Panc1 (cell line): ENCODE results near the gene OGG1. TPM values are rescaled to one million over a fixed set of nuclear protein-coding genes. Genes with fewer than 3 reads are reported as not detected.

ENCODE experiments used
- ATAC-seq: fragments of 200-7000 bp; cut with Tn5 transposase; 2 replicates; pipeline ENCODE4 v1.9.1; 2020; ENCODE audit warnings: mild to moderate bottlenecking, moderate library complexity
- BruUV-seq: library from RNA; stranded (reverse); fragments of 400-500 nt; replicated peaks from 2 replicates; lab custom pipeline; 2021; lab: Mats Ljungman, UMichigan
- CTCF ChIA-PET: fragments of 300-600 bp; sonication (Branson Sonifier 250); formaldehyde crosslinking; loops from one replicate; lab custom pipeline; 2022; ENCODE audit warnings: antibody characterized with exemption; lab: Charles Lee
- POLR2A ChIA-PET: fragments of 300-600 bp; sonication (Branson Sonifier 250); formaldehyde crosslinking; loops from one replicate; lab custom pipeline; 2022; ENCODE audit warnings: antibody characterized with exemption; lab: Charles Lee
- DNase-seq: peaks from one replicate; pipeline ENCODE4 v3.0.0-alpha.2; 2010; ENCODE audit warnings: low read depth, low spot score
- H3K27ac ChIP-seq: 2 replicates; pipeline ENCODE4 v1.5.1; 2011; ENCODE audit warnings: mild to moderate bottlenecking, low read length, inconsistent platforms
- H3K27me3 ChIP-seq: fragments of 200-500 bp; sonication (Bioruptor generic); 2 replicates; pipeline ENCODE4 v1.6.0; 2014; ENCODE audit warnings: low read length, inconsistent platforms; ENCODE audit not compliant: control insufficient read depth, insufficient read depth
- H3K36me3 ChIP-seq: fragments of 200-500 bp; sonication (Bioruptor generic); 2 replicates; pipeline ENCODE4 v1.5.1; 2014; ENCODE audit warnings: inconsistent platforms, mild to moderate bottlenecking, low read length, moderate library complexity; ENCODE audit not compliant: control insufficient read depth, insufficient read depth
- H3K4me1 ChIP-seq: 2 replicates; pipeline ENCODE4 v1.5.1; 2011; ENCODE audit warnings: inconsistent platforms, mild to moderate bottlenecking, low read length, moderate library complexity; ENCODE audit not compliant: control insufficient read depth, insufficient read depth
- H3K4me3 ChIP-seq, 2 experiments: 2 replicates each; pipeline ENCODE4 v1.5.1; 2011 to 2012; ENCODE audit warnings: low read depth in 2 of 2, low read length in 2 of 2, mild to moderate bottlenecking in 2 of 2, inconsistent platforms in 1 of 2, moderate library complexity in 1 of 2
- H3K9me3 ChIP-seq: fragments of 200-500 bp; sonication (Bioruptor generic); 2 replicates; pipeline ENCODE4 v1.5.1; 2014; ENCODE audit warnings: low read depth, mild to moderate bottlenecking, inconsistent platforms, low read length, moderate library complexity; ENCODE audit not compliant: control insufficient read depth, insufficient read depth
- CTCF ChIP-seq: fragments of 450-650 bp; IDR thresholded peaks from 2 replicates; pipeline ENCODE4 v1.5.1; 2017; ENCODE audit warnings: mild to moderate bottlenecking
- POLR2AphosphoS5 ChIP-seq: IDR thresholded peaks from 2 replicates; pipeline ENCODE4 v1.6.1; 2012; ENCODE audit warnings: mild to moderate bottlenecking, low read depth, low read length, moderate library complexity
- REST ChIP-seq, 2 experiments: IDR thresholded peaks; 2 replicates each; pipeline ENCODE4 v1.6.1; 2011 to 2012; ENCODE audit warnings: low read depth in 2 of 2, control low read depth in 1 of 2, low read length in 1 of 2, mild to moderate bottlenecking in 1 of 2, moderate library complexity in 1 of 2; ENCODE audit not compliant: insufficient read depth in 1 of 2
- SIN3A ChIP-seq: IDR thresholded peaks from 2 replicates; pipeline ENCODE4 v1.6.1; 2012; ENCODE audit warnings: low read depth, mild to moderate bottlenecking, low read length, moderate library complexity, borderline replicate concordance; ENCODE audit not compliant: insufficient read depth
- TCF7L2 ChIP-seq: IDR thresholded peaks from 2 replicates; pipeline ENCODE4 v1.6.1; 2011; ENCODE audit warnings: mild to moderate bottlenecking, low read depth, low read length, inconsistent platforms
- in situ Hi-C: cut with HindIII; loops from 2 replicates; pipeline ENCODE4 v1.10.0; 2016; ENCODE audit warnings: low sequenced_read_pairs, low pct_unique_long_range_greater_than_20kb
- intact Hi-C: fragments of 100-400 bp; cut with micrococcal nuclease; formaldehyde crosslinking; loops from one replicate; pipeline ENCODE4 v1.10.0; 2022; ENCODE audit not compliant: unreplicated experiment
- total RNA-seq: library from RNA; stranded (reverse); gene quantifications from one replicate; pipeline ENCODE4 v1.2.1, GENCODE V29; 2021; ENCODE audit not compliant: unreplicated experiment

OGG1 gene
- total RNA-seq, 1 experiment from 2014 or later = 32.5 TPM

- ATAC-seq (no peak), DNase-seq (no peak)
- intact Hi-C loops = no loop called here
- Histone ChIP-seq H3K4me1 (no peaks in the 10 kb centered on the region), H3K27ac (no peak overlapping the region), H3K27me3 (no peaks in the 10 kb centered on the region), H3K36me3 (no peaks in the 10 kb centered on the region), H3K9me3 (no peaks in the 10 kb centered on the region), H3K4me3 (no peak overlapping the region)
- no peak for TF ChIP-seq TCF7L2
- TF ChIP-seq POLR2AphosphoS5 = no peak
- TF ChIP-seq SIN3A = no peak
- TF ChIP-seq REST (IDR thresholded peaks at IDR 0.05; ENCODE audit: insufficient read depth in 1 of 2, low read depth in 2 of 2, low read length in 1 of 2) = no peak
- TF ChIP-seq CTCF = no peak
- in situ Hi-C loops = no loop called here
- no TSS peak for BruUV-seq
- ChIA-PET POLR2A (interaction anchor here (0.6 kb wide), 2 partner anchors 120 to 267 kb away, joined by 6 to 12 read pairs; no protein-coding TSS in a partner anchor), CTCF (no interaction called here)
These were observed 31.2 kb downstream of the OGG1 start for GRCh38 chr3:9780910-9781309.

- POLR2A ChIA-PET = interaction anchor here (0.6 kb wide), 2 partner anchors 121 to 267 kb away, joined by 6 to 12 read pairs; no protein-coding TSS in a partner anchor
- intact Hi-C loops (no loop called here), in situ Hi-C loops (no loop called here)
- H3K4me3 ChIP-seq = no peak overlapping the region
- no peak for DNase-seq
- TF ChIP-seq REST (IDR thresholded peaks at IDR 0.05; ENCODE audit: insufficient read depth in 1 of 2, low read depth in 2 of 2, low read length in 1 of 2) (no peak), TCF7L2 (no peak), POLR2AphosphoS5 (no peak), CTCF (no peak), SIN3A (no peak)
- no peaks in the 10 kb centered on the region for H3K36me3 ChIP-seq
- no peak for ATAC-seq
- H3K4me1 ChIP-seq = no peaks in the 10 kb centered on the region
- CTCF ChIA-PET = interaction anchor here (0.5 to 1.1 kb wide), 2 partner anchors 11 to 45 kb away, joined by 3 read pairs; no protein-coding TSS in a partner anchor
- no peak overlapping the region for H3K27ac ChIP-seq
- H3K27me3 ChIP-seq = no peaks in the 10 kb centered on the region
- no peaks in the 10 kb centered on the region for H3K9me3 ChIP-seq
- BruUV-seq = no TSS peak
These were observed 31.8 kb downstream of the OGG1 start for GRCh38 chr3:9781551-9781950.
